Epithelial cell of esophagus (primary cell): Measurements from ENCODE around the gene STING1.
"Not testable (repeated sequence)": the region's sequence is repeated elsewhere in the genome, so short reads cannot be mapped to it uniquely, and the experiment has no call there.

Source experiments
- DNase-seq: peaks from one replicate; pipeline ENCODE4 v3.0.0; 2010; ENCODE audit warnings: low read depth
- H3K4me3 ChIP-seq: 2 replicates; pipeline ENCODE4 v1.5.1; 2011; ENCODE audit warnings: mild to moderate bottlenecking, low read length, control low read depth
- TF ChIP-seq, protein P1 (sequence below): IDR thresholded peaks from 2 replicates; pipeline ENCODE4 v1.5.1; 2011; ENCODE audit warnings: low read depth, mild to moderate bottlenecking, low read length, control low read depth, inconsistent platforms; ENCODE audit not compliant: insufficient read depth; ENCODE audit errors: missing control alignments

STING1 gene

DNA sequence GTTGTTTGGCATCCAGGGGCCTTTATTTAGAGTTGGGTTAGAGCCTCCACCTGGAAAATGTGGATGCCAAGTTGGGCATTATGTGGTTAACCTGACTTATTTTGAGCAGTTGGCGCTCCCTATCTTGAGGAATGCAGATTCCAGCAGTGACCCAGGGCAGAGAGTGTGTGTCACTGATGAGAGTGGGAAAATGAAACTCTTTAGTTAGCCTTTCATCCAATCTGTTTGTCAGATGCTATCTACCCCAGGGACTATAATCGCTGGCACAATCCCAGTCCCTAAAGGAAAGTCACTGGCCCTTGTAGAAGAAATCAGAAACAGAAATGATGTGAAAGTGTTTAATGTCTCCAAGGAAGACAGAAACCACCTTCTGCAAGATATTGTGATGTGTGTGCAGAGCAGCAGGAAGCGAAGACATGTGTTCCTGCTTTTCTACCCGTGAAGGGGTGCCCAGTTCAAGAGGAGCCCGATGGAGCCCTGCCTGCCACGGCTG is 10.2 kb upstream of the STING1 start:
- TF ChIP-seq, protein P1, sequence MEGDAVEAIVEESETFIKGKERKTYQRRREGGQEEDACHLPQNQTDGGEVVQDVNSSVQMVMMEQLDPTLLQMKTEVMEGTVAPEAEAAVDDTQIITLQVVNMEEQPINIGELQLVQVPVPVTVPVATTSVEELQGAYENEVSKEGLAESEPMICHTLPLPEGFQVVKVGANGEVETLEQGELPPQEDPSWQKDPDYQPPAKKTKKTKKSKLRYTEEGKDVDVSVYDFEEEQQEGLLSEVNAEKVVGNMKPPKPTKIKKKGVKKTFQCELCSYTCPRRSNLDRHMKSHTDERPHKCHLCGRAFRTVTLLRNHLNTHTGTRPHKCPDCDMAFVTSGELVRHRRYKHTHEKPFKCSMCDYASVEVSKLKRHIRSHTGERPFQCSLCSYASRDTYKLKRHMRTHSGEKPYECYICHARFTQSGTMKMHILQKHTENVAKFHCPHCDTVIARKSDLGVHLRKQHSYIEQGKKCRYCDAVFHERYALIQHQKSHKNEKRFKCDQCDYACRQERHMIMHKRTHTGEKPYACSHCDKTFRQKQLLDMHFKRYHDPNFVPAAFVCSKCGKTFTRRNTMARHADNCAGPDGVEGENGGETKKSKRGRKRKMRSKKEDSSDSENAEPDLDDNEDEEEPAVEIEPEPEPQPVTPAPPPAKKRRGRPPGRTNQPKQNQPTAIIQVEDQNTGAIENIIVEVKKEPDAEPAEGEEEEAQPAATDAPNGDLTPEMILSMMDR = no peak
- H3K4me3 ChIP-seq = no peak overlapping the region
- no peak for DNase-seq

DNA sequence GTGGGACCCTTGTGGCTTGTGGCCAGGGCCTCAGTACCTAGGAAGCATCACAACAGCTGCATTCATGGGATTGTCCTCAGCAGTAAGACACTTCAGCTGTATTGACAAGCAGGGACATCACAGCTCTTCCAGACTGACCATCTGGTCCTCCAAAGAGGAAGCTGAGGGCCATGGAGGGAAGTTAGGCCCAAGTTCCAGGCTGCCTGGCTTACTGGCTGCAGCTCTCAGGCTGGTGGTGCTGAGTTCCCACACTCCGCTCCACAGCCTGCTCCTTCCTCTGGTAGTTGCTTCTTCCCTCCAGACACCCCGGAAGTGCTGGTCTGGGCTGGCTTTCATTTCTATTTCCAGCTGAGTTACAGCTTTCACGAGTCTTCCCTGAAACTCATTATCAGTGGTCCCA is 5.7 kb upstream of the STING1 start:
- DNase-seq = no peak
- no peak overlapping the region for H3K4me3 ChIP-seq
- TF ChIP-seq, protein P1 = no peak

DNA sequence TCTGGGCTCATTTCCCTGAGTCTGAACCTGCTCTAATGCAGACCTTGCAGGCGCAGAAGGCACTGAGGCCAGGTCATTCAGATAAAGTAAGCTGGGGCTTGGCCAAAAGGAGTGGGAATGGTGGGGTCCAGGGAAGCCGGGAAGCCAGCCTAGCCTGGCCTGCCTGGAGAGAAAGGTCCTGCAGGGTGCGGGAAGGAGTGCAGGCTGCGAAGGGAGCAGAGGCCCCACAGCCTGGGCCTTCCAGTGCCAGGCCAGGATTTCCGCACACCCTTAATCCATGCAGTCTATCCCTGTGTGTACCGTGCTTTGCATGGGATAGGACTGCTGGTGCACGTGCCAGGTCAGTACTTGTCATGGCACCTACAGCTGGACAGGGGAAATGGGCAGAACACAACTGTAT is 3.6 kb upstream of the STING1 start:
- no peak overlapping the region for H3K4me3 ChIP-seq
- TF ChIP-seq, protein P1 = no peak
- DNase-seq = no peak

DNA sequence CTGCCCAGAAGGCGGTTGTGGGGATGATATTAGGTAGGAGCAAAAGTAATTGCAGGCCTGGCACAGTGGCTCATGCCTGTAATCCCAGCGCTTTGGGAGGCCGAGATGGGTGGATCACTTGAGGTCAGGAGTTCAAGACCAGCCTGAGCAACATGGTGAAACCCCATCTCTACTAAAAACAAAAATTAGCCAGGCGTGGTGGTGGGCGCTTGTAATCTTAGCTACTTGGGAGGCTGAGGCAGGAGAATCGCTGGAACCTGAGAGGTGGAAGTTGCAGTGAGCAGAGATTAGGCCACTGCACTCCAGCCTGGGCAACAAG is 291 bp upstream of the STING1 start:
- DNase-seq, H3K4me3 ChIP-seq: not testable (repeated sequence)

DNA sequence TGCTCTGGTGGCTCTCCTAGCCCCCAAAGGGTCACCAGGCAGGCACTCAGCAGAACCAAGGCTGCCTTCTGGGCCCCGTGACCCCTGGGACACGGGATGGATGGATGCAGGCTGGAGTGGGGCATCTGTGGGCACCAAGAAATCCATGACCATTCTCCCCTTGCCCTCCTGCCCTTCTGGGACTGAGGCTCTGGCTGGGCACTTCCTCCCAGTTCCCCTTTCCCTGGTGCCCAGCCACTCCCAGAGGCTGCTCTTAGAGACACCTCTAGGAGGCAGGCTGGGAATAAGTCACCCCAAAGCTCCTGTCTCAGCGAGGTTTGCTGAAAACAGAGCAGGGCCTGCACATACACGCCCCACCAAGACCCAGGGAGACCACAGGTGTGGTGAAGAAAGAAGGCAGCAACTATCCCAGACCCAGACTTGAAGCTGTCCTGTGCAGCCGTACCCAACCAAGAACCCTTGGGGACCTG is 943 bp downstream of the STING1 start:
- TF ChIP-seq, protein P1 = peak; percentile 37
- H3K4me3 ChIP-seq = peak overlapping the region; percentile 33
- DNase-seq = peak; percentile 77

DNA sequence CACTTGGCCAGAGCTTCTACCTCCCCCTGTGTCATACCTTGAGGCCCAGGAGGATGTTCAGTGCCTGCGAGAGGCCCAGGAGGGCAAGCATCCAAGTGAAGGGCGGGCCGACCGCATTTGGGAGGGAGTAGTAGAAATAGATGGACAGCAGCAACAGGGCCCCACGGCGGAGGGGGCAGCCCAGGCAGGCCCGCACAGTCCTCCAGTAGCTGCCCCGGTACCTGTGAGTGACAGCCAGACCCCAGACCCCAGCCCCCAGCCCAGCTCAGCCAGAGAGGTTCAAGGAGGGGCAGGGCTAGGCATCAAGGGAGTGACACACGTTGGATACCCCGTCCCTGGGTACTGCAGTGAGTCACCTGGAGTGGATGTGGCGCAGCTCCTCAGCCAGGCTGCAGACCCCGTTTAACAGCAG is 1.4 kb downstream of the STING1 start:
- no peak overlapping the region for H3K4me3 ChIP-seq
- TF ChIP-seq, protein P1 = no peak
- DNase-seq = peak; percentile 41

DNA sequence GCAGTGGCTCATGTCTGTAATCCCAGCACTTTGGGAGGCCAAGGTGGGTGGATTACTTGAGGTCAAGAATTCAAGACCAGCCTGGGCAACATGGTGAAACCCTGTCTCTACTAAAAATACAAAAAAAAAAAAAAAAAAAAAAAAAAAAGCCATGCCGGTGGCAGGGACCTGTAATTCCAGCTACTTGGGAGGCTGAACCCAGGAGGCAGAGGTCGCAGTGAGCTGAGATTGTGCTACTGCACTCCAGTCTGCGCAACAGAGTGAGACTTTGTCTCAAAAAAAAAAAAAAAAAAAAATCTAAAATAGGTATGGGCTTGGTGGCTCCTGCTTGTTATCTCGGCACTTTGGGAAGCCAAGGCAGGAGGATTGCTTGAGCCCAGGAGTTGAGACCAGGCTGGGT is 2.8 kb downstream of the STING1 start:
- DNase-seq, H3K4me3 ChIP-seq: not testable (repeated sequence)

DNA sequence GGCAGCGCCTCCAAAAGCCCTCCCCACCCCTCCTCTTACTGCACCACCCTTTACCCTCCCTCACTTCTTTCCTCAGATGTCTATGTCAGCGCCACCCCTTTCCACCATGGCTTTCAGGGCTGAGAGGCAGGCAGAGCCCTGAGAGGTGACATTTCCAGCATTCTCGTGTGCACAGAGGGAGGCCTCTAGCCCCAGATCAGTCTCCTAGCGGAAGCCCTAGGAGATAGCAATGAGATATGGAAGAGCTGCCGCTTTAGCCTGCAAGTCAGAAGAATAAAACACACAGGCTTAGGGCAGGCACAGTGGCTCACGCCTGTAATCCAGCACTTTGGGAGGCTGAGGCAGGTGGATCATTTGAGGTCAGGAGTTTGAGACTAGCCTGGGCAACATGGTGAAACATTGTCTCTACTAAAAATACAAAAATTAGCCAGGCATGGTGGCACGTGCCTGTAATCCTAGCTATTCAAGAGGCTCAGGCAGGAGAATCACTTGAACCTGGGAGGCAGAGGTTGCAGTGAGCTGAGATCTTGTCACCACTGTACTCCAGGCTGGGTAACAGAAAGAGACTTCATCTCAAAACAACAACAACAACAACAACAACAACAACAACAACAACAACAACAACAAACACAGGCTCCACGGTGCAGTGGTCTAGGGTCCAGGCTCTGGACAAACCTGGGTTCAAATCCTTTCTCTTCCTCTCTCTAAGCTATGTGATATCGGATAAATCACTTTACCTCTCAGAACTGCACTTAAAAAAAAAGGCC is 3.7 kb downstream of the STING1 start:
- not testable (repeated sequence) for H3K4me3 ChIP-seq, DNase-seq
